Heart left ventricle (tissue), 16 donors: ENCODE results near the gene BOD1L1. TPM values are rescaled to one million over a fixed set of nuclear protein-coding genes. Genes with fewer than 3 reads are reported as not detected.

Source experiments
- ATAC-seq, 4 donors: fragments of 200-7000 bp; cut with Tn5 transposase; one replicate each; pipeline ENCODE4 v1.9.1; 2020 to 2022; ENCODE audit warnings: moderate library complexity in 4 of 4, mild to moderate bottlenecking in 3 of 4, moderate number of reproducible peaks in 1 of 4
- DNase-seq, 5 donors: peaks; one replicate each; pipeline ENCODE4 v3.0.0-alpha.2; 2020
- H3K27ac ChIP-seq, 12 donors: fragments of 200-600 bp; sonication (generic) in 4 of 12; one replicate each; pipeline versions ENCODE4 v1.5.0 to v1.8.0; 2016 to 2022; ENCODE audit warnings: mild to moderate bottlenecking in 2 of 12
- H3K27me3 ChIP-seq, 9 donors: fragments of 200-600 bp; sonication (generic) in 2 of 9; one replicate each; pipeline versions ENCODE4 v1.5.1 to v1.8.0; 2016 to 2022; ENCODE audit warnings: mild to moderate bottlenecking in 3 of 9
- H3K36me3 ChIP-seq, 9 donors: fragments of 200-600 bp; sonication (generic) in 2 of 9; one replicate each; pipeline versions ENCODE4 v1.5.0 to v1.8.0; 2018 to 2022; ENCODE audit warnings: mild to moderate bottlenecking in 2 of 9
- H3K4me1 ChIP-seq, 12 donors: fragments of 200-600 bp; sonication (generic) in 4 of 12; one replicate each; pipeline versions ENCODE4 v1.5.0 to v1.8.0; 2016 to 2022; ENCODE audit warnings: mild to moderate bottlenecking in 3 of 12
- H3K4me3 ChIP-seq, 12 donors: fragments of 200-600 bp; sonication (generic) in 4 of 12; one replicate each; pipeline versions ENCODE4 v1.5.0 to v1.8.0; 2017 to 2022; ENCODE audit warnings: mild to moderate bottlenecking in 9 of 12, moderate library complexity in 4 of 12
- H3K9me3 ChIP-seq, 12 donors: fragments of 200-600 bp; sonication (generic) in 4 of 12; one replicate each; pipeline versions ENCODE4 v1.5.0 to v1.8.0; 2016 to 2022; ENCODE audit warnings: mild to moderate bottlenecking in 1 of 12
- POLR2A ChIP-seq, 2 donors: fragments of 450-650 bp; IDR thresholded peaks; one replicate each; pipeline ENCODE4 v1.6.1; 2017; ENCODE audit warnings: antibody characterized with exemption in 2 of 2, mild to moderate bottlenecking in 2 of 2, moderate library complexity in 2 of 2
- WGBS, 4 donors: extraction: QIAGEN DNeasy Blood & Tissue Kit in 2 of 4; methylation state at CpG; one replicate each; pipeline versions ENCODE4 v1.1.5 to v1.1.7; 2013 to 2018; 5-methylcytosine and 5-hydroxymethylcytosine counted together
- intact Hi-C, 10 donors: fragments of 100-400 bp; cut with DNase I; formaldehyde crosslinking; loops; one replicate each; pipeline versions ENCODE4 v1.11.1 to v1.14.2; 2022
- polyA plus RNA-seq, 2 donors: library from polyadenylated mRNA; stranded (reverse); fragments of 200-250 nt; gene quantifications; one replicate each; pipeline ENCODE4 v1.2.3, GENCODE V29; 2013
- total RNA-seq, 9 donors: library from RNA; depleted of rRNA in 2 of 9; stranded (reverse); fragments of >200 nt in 2 of 9; fragmentation: NEBNext Ultra II Directional in 3 of 9; extraction: Animal tissue kit (Norgen Biotek cat#: 25700) in 3 of 9; gene quantifications; one replicate each; pipeline versions ENCODE4 v1.1.0 to v1.2.4, GENCODE V29; 2016 to 2023
- TF ChIP-seq, protein P1 (sequence below), 12 donors: fragments of 200-600 bp; sonication (generic) in 4 of 12; IDR thresholded peaks; one replicate each; pipeline versions ENCODE4 v1.5.0 to v1.8.0; 2018 to 2022; ENCODE audit warnings: antibody characterized with exemption in 12 of 12, mild to moderate bottlenecking in 5 of 12
- donor health status: ischemic (EF 13 %, LVEDD 7.1; RV severe dilation, severe dysfunction).
- donor health status: healthy with polysubstance abuse.
- donor health status: DM: no; HTN: yes; CAD: no.
- donor health status: DM: no; HTN: no; CAD: no.
- donor health status: ischemic (EF 25% LVEDD 6.9; RV normal size, moderate dysfunction).
- donor health status: ischemic (EF 25% LVEDD 5.7; RV mildly dilated, moderate dysfunction).
- donor health status: healthy.
- donor health status: DM: yes; HTN: yes; CAD: no.
- donor health status: ischemic (EF 35%, LVEDD 5.7; RV mildly dilated, moderate dysfunction).
- donor health status: nonischemic (EF 11% LVEDD 7.7; RV severe dilation, severe dysfunction).
- donor health status: DM: yes; HTN: yes; CAD: no.
- donor health status: PGD.
- donor health status: ischemic (EF 29% LVEDD 5.4; RV normal size, mild dysfunction).
- donor health status: nonischemic (EF 23%, LVEDD 6.1; RV moderate dilation, normal function).

Gene BOD1L1
- total and polyA plus RNA-seq, 11 donors = 10.9 to 29.2 (median 18.7) TPM

DNA sequence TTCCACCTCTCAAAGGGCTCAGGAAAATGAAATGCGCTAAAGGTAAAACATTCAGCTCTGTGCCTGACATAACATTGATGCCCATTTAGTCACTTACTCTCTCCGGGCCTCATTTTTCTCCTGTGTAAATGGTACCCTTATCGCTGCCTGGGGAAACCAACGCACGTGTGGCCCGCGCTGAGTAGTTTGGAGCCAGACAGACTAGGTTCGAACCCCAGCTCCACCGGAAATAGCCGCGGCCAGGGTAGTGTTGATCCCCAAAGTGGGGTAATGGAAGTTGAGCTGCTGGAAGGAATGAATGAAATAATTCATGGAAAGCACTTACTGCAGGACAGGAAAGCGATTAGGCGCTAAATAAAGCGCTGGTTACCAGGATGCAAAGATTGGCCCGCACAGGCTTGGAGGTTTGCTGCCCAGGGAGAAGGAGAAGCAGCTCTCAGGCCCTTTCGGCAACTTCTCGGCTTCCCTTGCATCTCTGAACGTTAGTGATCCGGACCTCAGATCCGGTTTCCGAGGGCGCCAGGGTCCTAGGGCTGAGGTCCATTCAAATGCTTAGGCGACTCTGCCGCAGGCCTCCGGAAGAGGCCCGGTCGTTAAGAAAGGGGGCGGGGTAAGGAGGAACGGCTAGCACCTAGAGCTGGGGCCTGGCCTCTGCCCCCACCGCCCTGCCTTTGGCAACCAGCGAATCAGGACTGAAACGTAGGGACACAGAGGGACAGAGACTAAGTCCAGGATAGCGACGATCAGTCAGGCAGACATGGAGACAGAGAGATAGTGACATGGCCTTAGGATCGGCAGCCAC lies 96.5 kb downstream of the BOD1L1 start:
- DNase-seq (no peak), ATAC-seq (no peak)
- Histone ChIP-seq H3K4me1 (peaks cover 0 to 31% (median 4%) of the 10 kb centered on the region in 12 donors), H3K27ac (no peak overlapping the region), H3K4me3 (no peak overlapping the region), H3K27me3 (peaks cover 63 to 99% (median 96%) of the 10 kb centered on the region in 9 donors), H3K9me3 (no peaks in the 10 kb centered on the region), H3K36me3 (no peaks in the 10 kb centered on the region)
- intact Hi-C loops = no loop called here
- WGBS, 4 donors = 4 to 5% (median 4%) methylated on average over 35 of the region's 35 CpGs
- TF ChIP-seq, protein P1, sequence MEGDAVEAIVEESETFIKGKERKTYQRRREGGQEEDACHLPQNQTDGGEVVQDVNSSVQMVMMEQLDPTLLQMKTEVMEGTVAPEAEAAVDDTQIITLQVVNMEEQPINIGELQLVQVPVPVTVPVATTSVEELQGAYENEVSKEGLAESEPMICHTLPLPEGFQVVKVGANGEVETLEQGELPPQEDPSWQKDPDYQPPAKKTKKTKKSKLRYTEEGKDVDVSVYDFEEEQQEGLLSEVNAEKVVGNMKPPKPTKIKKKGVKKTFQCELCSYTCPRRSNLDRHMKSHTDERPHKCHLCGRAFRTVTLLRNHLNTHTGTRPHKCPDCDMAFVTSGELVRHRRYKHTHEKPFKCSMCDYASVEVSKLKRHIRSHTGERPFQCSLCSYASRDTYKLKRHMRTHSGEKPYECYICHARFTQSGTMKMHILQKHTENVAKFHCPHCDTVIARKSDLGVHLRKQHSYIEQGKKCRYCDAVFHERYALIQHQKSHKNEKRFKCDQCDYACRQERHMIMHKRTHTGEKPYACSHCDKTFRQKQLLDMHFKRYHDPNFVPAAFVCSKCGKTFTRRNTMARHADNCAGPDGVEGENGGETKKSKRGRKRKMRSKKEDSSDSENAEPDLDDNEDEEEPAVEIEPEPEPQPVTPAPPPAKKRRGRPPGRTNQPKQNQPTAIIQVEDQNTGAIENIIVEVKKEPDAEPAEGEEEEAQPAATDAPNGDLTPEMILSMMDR (IDR thresholded peaks at IDR 0.05) = no peak
- TF ChIP-seq POLR2A (IDR thresholded peaks at IDR 0.05) = no peak

DNA sequence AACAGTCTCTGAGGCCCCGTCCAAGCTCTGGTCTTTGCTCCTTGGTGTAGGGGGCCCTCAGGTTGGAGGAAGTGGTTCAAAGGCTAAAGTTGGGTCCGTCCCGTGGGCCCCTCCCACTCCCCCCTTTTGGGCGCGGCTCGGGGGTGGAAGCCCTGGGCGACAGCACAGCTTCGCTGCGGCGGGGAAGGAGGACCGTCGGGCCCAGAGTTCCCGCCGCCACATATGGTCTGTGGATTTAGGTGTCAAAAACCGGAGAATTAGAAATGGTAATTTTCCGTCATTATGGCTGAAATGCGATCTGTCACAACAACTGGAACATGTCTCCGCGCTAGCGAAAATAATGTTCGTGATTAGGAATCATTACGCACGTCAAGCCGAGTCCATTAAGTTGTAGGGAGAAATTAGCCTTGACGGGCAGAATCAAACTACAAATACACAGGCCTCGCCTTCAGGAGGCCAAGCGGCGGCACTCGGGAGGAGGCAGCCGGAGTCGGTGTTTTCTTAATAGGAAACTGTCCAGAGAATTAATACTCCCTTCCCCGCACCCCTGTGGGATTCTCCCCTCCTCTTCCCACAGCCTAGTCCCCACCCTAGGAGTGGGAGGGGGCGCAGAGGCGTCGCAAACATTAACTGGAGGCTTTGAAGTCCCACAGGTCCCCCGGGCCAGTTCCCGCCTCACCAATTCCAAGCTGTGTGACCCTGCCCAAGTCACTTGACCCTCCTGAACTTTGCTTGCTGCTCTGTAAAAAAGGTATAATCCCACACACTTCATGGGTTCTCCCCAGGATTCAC lies 98.2 kb downstream of the BOD1L1 start:
- H3K4me3 ChIP-seq = no peak overlapping the region
- ATAC-seq (no peak), DNase-seq (no peak)
- H3K27ac ChIP-seq = no peak overlapping the region
- WGBS, 4 donors = 6% methylated on average over 36 to 37 of the region's 37 CpGs
- no peaks in the 10 kb centered on the region for H3K36me3 ChIP-seq
- peaks cover 0 to 31% (median 4%) of the 10 kb centered on the region in 12 donors for H3K4me1 ChIP-seq
- no peak for TF ChIP-seq POLR2A (IDR thresholded peaks at IDR 0.05)
- TF ChIP-seq, protein P1 (IDR thresholded peaks at IDR 0.05) = no peak
- intact Hi-C loops = no loop called here
- peaks cover 57 to 100% (median 96%) of the 10 kb centered on the region in 9 donors for H3K27me3 ChIP-seq
- H3K9me3 ChIP-seq = peaks cover 0 to 9% (median 4%) of the 10 kb centered on the region in 12 donors

DNA sequence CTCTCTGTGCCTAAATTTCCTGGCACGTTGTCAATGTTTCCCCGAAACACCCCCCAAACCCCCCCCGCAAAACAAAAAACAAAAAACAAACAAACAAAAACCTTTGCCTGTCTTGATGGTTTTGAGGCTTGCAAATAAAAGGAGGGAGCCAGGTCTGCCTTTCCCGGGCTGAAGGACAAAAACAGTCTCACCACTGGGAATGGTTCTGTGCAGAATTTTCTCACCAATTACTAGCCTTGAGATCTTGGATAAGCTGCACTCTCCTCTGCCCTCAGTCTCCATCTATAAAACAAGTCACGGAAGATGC lies 98.8 kb downstream of the BOD1L1 start:
- Histone ChIP-seq H3K27me3 (peaks cover 57 to 100% (median 96%) of the 10 kb centered on the region in 9 donors), H3K9me3 (peaks cover 0 to 15% (median 9%) of the 10 kb centered on the region in 12 donors), H3K36me3 (no peaks in the 10 kb centered on the region), H3K27ac (no peak overlapping the region), H3K4me3 (no peak overlapping the region), H3K4me1 (peaks cover 0 to 31% (median 4%) of the 10 kb centered on the region in 12 donors)
- no peak for DNase-seq
- 2 to 6% (median 5%) methylated on average over 5 of the region's 5 CpGs for WGBS, 4 donors
- no peak for ATAC-seq
- intact Hi-C loops = no loop called here
- TF ChIP-seq, protein P1 (IDR thresholded peaks at IDR 0.05) = no peak
- no peak for TF ChIP-seq POLR2A (IDR thresholded peaks at IDR 0.05)
